Neural progenitor cell (in vitro differentiated cells): Measurements from ENCODE around the gene ATAD3A.

Experiments used
- CTCF ChIP-seq: fragments of 200-600 bp; sonication (generic); IDR thresholded peaks from 2 replicates; pipeline ENCODE4 v1.5.1; 2017; ENCODE audit warnings: antibody characterized with exemption, mild to moderate bottlenecking
- EZH2 ChIP-seq: fragments of 200-600 bp; sonication (generic); IDR thresholded peaks from 2 replicates; pipeline ENCODE4 v1.6.1; 2017; ENCODE audit warnings: antibody characterized with exemption, mild to moderate bottlenecking, moderate library complexity

- TF ChIP-seq CTCF (no peak), EZH2 (no peak)
Observed at GRCh38 chr1:1545946-1546737, 34.2 kb downstream of the ATAD3A start.
